HS-27A (cell line): Measurements from ENCODE around the gene SGCA.

Source experiments
- DNase-seq: peaks from one replicate; pipeline ENCODE4 v3.0.0-alpha.2; 2012; ENCODE audit warnings: low read depth, missing footprints

Gene SGCA

DNA sequence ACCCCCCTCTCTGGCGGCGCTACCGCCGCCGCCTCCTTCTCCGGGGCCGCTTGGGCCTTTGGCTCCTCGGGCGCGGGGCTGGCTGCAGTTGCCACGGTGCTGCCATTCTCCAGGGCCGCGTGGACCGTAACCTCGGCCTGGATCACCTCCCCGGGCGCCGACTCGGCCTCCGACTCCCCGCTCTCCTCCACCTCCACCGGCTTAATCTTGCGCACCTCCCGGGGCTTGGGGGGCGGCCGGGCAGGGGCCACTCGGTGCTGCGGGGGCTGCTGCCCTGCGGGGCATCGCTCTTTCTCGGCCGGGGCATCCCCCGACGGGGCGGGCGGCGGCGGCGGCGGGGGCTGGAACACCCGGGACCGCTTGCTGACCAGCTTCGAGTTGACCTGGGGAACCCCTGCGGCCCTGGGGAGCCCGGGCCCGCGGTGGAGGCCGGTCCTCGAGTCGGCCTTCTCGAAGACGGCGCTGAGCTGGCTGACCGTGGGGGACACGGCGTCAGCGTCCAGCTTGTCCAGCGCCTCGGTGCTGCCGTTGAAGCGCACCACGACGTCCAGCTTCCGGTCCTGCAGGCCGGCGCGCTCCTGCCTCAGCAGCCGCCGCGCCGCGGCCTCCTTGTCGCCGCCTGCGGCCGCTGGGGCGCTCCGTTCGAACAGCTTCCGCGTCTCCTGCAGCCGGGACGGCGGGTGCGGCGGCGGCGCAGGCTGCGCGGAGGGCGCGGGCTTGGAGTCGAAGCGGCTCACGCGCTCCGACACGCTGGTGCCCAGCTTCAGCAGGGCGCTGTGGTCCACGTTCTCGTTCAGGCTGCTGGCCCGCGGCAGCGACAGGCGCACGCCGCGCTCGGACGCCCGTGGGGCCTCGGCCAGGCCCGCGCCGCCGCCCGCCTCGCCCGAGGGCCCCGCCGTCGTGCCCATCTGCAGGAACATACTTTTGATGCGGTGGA is 16.1 kb upstream of the SGCA start:
- DNase-seq = no peak

DNA sequence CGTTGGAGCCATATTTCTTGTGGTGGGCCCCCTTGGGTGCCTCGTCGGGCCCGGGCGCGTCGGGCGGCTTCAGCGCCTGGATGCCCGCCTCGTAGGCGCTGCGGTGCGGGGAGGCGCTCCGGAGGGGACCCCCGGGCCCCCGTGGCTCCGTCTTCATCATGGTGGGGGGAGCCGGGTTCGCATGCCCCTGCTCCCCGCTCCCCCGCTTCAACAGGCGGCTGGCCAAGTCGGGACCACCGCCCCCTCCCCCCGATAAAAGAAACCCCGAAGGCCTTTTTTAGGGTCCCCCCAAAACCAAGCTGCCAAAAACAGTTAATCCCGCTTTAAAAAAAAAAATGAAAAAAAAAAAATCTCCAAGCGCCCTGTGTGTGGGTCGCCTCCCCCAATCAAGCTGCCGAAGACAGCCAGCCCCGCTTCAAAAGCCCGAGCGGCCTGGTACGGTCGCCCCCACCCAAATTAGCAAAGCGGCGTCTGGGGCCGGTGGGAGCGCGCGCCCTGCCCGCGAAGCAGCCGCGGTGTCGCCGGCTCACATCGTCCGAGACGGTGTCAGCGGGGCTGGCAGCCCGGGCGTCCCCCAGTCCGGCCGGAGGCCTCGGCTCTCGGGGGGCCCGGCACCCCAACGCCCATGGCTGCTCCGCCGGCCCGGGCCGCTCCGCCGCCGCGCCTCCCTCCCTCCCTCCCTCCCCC is 15.3 kb upstream of the SGCA start, which contains the start of gene PPP1R9B:
PPP1R9B (minus strand) TSS at position 324 of the 687 bp plus-strand sequence; CDS start at position 160, 164 bp downstream.
- DNase-seq = no peak

GRCh38 chr17:50151041-50151936 is 14.5 kb upstream of the SGCA start:
- DNase-seq = peak; percentile 74

- DNase-seq = peak; percentile 85
These were observed 13.8 kb upstream of the SGCA start for GRCh38 chr17:50151937-50152547.

DNA sequence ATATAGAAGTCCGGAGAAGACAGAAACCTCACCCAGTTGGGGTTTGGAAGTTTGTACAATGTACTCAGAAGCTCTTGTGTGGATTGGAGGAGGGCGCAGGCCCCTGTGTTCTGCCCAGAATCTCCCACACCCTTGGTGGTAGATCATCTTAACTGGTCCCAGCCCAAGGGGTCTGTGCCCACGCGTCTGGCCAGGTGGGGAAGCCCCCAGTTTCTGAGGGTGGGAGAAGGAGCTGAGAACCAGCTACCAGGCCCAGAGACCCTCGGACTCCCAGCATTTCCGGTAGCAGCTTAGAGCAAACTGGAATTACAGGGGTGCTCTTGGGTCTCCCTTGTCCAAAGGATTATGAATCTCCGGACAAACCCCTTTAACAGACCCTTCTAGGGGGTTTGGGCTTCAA is 13.1 kb upstream of the SGCA start:
- no peak for DNase-seq

- DNase-seq = no peak
These were observed 11.9 kb upstream of the SGCA start for GRCh38 chr17:50153650-50154575.

- no peak for DNase-seq
These were observed 11.2 kb upstream of the SGCA start for GRCh38 chr17:50154604-50155003.

GRCh38 chr17:50155115-50155819 is 10.5 kb upstream of the SGCA start:
- no peak for DNase-seq

GRCh38 chr17:50157891-50158290 is 7.9 kb upstream of the SGCA start:
- DNase-seq = no peak

DNA sequence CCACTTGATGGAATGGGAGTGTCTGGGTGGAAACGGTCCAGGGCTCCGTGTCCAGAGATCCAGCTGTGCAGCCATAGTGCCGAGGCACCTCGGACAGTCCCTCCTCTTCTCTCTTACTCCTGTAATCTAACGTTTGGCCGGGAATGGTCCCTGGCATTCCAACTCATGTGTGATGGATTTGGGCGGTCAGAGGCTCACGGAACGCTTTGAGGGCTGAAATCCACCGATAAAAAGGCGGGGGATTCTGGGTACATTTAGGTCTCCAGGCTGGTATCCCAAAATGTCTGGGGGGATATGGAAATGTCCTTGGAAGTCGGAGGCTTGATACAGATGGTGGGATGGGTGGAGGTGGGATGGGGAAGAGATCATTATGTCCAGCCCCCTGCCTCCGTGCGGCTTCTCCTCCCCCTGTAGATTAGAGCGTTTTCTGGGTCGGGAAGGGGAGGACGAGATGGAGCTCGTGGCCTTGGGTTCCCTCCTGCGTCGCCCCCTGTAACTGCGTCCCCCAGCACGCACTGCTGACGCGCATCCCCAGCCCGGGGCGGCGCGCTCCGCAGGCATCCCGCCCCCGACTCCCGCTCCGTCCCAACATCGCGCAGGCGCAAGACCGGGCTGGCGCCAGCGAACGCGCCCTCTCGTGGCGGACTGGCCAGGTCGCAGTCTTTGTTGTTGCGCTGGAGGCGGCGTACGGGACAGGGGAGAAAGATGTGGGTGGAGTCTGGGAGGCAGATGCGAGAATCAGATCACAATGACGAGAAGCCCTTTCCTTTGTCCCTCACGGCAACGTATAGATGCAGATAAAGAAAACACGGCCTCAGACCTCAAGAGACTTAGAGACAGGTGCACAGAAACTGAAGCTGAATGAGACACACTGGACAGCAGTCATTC is 4.5 kb upstream of the SGCA start:
- peak; percentile 62 for DNase-seq

DNA sequence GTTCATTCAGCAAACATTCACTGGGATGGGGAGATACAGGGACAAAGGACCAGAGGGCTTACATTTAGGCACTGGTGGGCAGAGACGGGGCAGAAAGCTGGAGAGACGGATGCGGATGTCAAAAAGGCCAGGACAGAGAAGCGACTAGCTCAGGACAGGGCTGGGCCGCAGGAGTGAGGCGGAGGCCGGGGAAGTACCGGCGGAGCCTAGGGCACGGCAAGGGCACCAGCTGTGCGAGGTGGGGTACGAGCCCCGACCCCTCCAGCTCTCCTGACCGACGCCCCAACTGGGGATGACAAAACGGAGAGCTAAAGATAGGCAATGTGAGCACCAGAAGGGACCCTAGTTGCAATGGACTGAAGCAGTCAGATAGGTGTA is 3.9 kb upstream of the SGCA start:
- DNase-seq = no peak

DNA sequence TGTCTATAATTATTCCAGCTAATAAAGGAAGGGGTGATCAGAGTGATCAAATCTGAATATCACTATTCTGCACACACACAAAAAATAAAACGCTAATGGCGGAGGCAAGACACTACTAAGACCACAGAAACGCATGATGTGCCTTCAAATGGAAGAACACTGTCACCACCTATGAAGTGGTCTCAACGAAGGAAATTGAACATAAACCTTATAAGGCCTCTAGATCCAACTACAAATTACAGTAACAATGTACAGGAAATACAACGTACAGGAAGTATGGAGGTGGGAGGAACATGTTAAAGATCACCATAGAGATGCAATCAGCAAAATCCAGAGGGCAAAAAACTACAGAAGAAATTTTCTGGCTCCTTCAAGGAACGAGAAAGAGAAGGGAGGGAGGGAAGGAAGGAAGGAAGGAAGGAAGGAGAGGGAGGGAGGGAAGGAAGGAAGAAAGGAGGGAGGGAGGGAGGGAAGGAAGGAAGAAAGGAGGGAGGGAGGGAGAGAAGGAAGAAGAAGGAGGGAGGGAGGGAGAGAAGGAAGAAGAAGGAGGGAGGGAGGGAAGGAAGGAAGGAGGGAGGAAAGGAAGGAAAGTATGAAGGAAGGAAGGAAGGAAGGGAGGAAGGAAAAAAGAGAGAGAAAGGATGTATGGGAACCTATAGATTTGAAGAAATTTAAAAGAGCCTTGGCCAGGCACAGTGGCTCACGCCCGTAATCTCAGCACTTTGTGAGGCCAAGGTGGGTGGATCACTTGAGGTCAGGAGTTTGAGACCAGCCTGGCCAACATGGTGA is 3.1 kb upstream of the SGCA start:
- DNase-seq = no peak

DNA sequence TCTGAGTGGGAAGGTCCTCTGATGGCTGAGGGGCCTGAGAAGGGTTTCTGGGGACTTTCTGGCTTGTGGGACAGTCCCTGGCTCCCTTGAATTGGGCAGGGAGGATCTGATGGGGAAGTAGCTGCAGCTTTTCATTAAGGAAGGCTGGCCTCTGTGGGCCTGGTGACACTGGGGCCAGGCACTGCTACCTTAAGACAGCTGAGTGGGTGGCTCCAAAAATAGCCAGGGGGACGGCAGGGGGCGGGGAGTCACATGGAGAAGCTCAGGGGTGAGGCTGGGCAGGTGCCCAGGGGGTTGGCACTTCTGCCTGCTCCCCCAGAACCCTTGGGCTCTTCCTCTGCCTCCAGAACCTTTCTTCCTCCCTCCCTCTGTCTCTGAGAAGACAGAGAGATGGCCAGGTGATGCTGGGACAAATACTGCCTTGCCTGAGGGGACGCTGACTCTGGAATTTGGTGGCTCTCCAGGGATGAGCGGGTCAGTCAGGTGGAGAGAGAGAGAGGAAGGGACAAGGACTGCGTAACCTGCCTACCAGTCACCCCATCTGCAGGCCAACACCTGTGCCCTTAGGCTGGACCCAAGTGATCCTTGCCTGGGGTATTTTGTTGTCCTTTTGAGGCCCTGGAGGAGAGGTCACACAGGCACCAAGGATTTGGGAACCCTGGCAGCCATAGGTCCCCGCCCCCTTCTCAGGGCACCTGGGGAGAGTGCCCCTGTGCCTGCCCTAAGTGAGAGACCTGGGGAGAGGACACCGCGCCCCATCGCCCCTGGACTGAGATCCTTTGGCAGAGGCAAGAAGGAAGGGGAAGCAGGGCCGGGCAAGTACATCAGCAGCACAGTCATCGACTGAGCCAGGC is 1.7 kb upstream of the SGCA start:
- DNase-seq = no peak

GRCh38 chr17:50164697-50164988 is 1.2 kb upstream of the SGCA start:
- no peak for DNase-seq

GRCh38 chr17:50165066-50165465 is 739 bp upstream of the SGCA start:
- no peak for DNase-seq

GRCh38 chr17:50165466-50165865 is 339 bp upstream of the SGCA start:
- no peak for DNase-seq

DNA sequence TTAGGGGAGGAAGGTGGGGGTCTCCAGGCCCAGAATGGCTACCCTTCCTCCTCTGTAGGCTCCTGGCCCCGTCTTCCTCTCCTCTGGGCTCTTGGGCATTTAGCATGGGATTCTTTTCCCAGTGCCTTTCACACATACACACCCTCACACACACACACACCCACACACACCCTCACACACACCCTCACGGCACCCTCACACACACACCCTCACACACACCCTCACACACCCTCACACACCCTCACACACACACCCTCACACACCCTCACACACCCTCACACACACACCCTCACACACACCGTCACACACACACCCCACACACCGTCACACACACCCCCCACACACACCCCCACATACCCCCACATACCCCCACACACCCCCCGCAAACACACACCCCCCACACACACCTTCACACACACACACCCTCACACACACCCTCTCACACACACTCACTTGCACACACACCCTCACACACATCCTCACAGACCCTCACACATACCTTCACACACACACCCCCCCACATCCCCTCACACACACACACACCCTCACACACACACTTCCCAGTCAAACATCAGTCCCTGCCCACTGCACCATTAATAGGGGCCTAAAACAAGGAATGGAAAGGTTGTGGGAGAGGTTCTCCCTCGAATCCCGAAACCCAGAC is 845 bp downstream of the SGCA start:
- DNase-seq = no peak
